Measurements from ENCODE around the gene SLC35F1.

DNA sequence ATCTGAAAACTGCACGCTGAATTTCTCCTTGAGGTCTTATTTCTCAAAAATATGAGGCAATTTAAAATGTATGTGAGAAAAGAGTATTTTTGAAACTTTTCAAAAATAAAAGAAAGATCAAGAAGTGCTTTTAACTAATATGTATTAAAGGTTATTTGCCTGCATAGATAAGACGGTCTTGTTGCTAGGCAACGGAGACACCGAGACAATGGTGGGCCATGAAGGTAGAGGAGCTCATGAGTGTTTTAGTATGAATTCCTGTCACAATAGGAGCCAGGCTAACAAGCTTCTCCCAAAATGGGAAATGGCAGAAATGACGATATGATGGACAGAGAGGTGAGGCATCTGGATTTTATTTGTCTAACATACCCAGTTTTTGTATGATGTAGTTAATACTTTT is 308.2 kb downstream of the SLC35F1 start:
- TF ChIP-seq, protein P1, sequence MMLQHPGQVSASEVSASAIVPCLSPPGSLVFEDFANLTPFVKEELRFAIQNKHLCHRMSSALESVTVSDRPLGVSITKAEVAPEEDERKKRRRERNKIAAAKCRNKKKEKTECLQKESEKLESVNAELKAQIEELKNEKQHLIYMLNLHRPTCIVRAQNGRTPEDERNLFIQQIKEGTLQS (IDR thresholded peaks at IDR 0.05): no peak
- no peak for TF ChIP-seq HNF4G (IDR thresholded peaks at IDR 0.05)

All from liver (tissue), 1 donor.